ENCODE results near the gene LRRC14B.
"Not testable (repeated sequence)": the region's sequence is repeated elsewhere in the genome, so short reads cannot be mapped to it uniquely, and the experiment has no call there.

Gene LRRC14B

DNA sequence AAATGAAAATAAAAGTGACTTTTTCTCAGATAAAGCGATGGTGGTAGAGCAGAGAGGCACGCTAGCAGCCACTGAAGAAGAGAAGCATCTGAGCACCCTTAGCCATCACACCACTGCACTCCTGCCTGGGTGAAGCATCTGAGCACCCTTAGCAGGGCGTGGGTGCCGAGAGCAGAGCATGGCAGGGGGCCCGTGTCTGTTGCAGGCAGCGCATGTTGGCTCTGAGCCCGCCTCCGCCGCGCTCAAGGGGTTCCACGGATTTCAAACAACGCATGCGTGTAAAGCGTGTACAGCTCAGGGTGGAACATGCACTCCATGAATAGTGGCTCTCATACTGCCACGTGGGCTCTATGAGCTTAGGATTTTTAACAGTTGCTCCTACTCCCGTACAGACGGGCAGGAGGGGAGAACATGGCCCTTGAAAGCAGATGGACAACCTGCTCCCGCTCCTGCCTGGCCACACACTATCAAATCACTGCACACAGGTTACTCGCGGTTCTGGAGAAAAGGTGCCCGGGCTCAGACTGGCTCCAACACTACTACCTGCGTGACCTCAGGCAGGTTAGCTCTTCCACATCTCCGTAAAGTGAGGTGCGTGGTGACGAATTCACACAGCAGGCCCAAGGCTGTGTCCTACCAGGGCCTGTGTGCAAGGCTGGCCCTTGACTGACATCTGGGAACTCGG is 12.1 kb downstream of the LRRC14B start:
- no peak overlapping the region for H3K27ac ChIP-seq
- DNase-seq (ENCODE audit: low read depth, low spot score): no peak

DNA sequence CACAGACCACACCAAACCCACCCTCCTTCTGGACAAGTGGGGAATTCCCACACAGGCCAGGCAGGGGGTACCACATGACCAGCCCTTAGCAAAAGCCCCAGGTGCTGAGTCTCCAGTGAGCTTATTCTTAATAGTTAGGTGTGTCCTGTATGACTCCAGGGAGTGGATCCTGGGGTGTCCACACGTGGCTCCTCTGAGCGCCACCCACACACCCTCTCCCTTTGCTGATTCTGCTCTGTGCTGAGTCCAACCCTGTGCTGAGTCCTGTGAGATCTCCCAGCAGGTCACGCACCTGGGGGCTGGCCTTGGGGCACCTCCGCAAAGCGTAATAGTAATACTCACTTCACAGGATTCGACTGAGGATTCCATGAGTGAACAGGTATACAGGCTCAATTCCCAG is 12.7 kb downstream of the LRRC14B start:
- no peak overlapping the region for H3K27ac ChIP-seq
- DNase-seq (ENCODE audit: low read depth, low spot score): no peak

DNA sequence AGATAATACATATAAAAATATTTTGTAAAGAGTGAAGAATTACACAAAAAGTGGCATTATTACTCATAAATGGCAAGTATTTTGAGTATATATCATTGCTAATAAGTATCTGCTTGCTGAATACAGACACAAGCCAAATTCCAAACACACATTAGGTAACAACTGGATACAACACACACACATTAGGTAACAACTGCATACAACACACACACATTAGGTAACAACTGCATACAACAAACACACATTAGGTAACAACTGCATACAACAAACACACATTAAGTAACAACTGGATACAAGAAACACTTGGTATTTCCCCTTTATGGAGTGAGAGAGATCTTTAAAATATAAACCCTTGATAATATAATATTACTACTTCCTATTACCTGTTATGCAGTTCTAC is 13.2 kb downstream of the LRRC14B start:
- H3K27ac ChIP-seq: no peak overlapping the region
- DNase-seq (ENCODE audit: low read depth, low spot score): no peak

DNA sequence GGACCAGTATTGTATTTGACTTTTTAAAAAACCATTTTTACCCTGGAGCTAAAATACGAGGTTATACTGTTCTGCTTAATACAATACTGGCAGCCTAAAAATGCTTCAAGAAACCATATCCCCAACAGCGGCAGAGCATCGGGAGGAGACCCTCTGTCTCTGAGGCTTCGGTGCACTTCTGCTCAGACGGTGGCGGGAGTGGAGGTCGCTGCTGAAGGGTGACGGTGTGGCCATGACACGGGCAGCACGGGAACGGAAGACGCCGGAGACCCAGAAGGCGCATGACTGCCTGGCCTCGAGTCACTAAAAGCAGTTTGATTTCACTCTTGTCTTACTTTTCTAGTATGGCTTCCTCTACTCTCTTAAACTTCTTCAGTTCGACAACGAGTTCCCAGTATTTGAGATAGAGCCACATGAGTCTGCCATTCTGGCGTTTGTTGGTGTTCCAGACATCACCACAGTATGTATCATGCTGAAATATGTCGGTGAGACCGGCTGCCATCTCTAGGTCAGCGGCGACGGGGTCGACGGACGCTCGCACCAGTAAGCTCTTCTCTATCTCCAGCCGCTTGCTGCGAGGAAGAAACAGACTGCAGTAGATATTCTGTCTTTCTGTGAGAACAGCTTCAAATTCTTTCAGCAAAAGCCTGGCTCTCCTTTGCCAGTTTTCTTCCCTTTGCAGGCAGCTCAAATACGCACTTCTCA is 13.8 kb downstream of the LRRC14B start:
- DNase-seq (ENCODE audit: low read depth, low spot score): no peak
- no peak overlapping the region for H3K27ac ChIP-seq

DNA sequence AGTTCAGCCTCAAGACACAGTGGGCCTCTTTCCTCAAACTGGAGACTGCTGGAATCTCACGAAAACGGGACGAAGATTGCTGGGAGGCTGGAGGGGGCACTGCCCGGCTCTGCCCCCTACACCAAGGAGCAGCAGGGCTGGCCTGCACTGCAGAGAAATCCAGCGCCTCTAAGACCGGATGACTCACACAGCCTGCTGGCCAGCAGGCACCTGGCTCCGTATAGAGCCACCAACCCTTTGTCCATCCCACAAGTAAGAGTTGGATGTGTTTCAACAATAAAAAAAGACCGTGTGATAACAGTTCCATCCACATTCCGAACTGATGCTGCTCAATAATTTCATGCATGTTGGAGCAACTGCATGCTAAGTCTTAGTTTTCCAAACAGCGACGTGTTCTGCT is 15.1 kb downstream of the LRRC14B start:
- no peak for DNase-seq (ENCODE audit: low read depth, low spot score)
- no peak overlapping the region for H3K27ac ChIP-seq

DNA sequence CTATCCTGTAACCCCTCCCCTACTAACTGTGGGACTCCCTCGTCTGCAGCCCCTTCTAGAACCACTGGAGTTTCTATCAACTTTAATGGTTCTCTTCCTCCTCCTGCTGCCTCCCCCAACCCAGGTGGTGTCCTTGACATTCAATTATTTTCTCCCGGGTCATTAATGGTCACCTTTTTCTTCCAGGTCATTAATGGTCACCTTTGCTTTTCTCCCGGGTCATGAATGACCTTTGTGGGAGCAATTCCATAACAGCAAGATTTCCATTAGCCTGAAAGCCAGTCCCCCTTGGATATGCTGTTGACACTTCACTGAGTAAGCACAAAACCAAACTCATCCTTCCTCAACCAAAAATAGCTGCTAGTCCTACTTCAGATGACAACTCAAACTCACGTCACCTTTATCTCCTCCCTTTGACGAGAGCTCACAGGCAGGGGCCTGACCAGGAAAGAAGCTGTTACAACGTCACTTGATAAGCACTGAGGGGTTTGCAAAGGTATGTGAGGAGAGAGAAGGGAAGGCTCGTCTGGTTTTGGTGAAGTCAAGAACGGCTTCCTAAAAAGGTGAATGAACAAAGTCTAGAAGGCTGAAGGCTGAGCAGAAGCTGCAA is 15.7 kb downstream of the LRRC14B start:
- DNase-seq (ENCODE audit: low read depth, low spot score): no peak
- H3K27ac ChIP-seq: no peak overlapping the region

DNA sequence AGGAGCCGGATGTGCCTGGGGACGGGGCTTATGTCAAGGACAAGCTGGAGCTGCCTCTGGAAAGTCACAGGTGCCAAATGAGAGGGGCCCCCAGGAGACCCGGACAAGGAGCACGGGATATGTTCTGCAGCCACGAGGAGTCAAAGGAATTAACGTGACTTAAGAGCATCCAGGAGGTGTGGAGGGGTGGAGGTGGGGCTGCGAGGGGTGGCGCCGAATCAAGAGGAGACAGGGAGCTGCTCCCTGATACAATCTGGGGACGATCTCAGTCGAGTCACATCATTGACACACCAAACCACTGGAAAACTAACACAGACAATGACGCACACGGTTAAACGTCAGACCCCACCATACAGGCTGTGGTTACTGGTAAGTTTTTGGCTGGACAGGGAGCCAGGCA is 16.3 kb downstream of the LRRC14B start:
- H3K27ac ChIP-seq: no peak overlapping the region
- no peak for DNase-seq (ENCODE audit: low read depth, low spot score)

DNA sequence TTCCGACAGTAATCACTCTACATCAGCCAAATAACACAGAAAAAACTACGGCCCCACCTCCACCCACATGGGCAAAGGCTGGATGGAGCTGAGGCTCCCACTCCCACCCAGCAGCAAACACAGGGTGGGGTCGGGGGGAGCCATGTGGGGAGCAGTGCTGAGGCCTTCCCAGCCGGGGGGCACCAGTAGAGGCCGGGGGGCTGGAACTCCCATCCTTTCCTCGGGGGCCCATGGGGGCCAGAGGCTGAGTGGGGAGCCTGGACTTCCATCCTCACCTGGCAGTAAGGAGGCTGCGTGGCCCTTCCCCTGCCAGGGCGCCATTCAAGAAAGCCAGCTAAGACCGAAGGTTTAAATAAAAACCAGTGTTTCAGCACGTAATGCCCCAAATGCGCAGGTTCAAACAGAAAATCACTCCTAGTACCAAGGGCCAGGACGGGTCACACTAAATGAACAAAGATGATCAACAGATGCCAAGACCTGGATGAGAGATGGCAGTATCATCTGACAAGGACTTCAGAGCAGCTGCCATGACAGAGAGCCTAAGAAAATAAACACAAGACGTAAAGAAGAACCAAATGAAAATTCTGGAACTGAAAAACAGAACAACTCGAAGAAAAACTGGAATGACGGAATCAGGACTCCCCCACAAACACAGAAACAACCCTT is 17.3 kb downstream of the LRRC14B start:
- no peak overlapping the region for H3K27ac ChIP-seq
- DNase-seq (ENCODE audit: low read depth, low spot score): no peak

DNA sequence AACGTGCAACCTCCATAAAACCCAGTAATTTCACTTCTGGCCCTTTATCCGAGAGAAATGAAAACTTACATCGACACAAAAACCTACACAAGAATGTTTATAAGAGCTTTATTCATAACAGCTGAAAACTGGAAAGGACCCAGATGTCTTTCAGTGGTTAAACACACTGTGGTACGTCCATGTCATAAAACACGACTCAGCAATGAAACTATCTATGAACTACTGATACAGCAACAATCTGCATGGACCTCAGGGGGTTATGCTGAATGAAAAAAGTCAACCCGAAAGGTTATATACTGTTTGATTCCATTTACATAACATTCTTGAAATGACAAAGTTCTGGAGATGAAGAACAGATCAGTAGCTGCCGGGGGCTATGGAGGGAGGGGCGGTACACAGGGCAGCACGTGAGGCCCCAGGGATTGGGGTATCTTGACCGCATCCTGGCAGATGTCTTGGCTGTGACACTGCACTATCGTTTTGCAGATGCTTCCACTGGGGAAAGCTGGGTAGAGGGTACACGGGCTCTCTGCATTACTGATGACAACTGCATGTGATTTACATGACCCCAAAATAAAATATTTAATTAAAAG is 22.6 kb downstream of the LRRC14B start:
- H3K27ac ChIP-seq: no peak overlapping the region
- no peak for DNase-seq (ENCODE audit: low read depth, low spot score)

DNA sequence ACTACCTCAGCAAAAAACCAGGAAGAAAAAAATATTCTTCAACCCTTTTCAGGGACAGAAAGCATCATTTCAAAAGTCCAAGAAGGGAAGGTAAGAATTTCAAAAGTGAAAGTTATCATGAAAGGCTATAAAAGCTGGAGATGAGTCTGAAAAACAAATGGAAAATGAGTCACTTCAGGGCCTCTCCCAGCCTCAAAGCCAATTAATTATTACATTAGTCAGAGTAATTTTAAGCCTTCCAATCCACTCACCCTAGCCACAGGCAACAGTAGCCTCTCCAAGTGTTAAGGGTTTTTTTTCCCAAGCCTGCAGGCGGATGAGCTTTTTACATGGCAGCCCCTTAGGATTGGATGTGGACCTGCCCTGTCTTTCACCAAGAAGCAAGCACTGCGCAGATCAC is 24.0 kb downstream of the LRRC14B start:
- H3K27ac ChIP-seq; DNase-seq (ENCODE audit: low read depth, low spot score): not testable (repeated sequence)

DNA sequence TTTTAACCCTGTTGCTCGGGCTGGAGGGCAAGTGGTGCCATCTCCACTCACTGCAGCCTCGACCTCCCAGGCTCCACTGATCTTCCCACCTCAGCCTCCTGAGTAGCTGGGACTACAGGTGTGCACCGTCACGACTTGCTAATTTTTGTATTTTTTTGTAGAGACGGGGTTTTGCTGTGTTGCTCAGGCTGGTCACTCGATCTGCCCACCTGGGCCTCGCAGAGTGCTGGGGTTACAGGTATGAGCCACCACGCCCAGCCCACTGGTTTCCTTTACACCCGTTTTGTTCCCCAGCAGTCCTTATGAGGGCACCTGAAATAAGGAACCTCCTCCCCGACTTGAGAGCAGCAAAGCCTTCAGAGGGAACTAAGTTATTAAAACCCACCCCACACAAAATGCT is 24.8 kb downstream of the LRRC14B start:
- H3K27ac ChIP-seq; DNase-seq (ENCODE audit: low read depth, low spot score): not testable (repeated sequence)

DNA sequence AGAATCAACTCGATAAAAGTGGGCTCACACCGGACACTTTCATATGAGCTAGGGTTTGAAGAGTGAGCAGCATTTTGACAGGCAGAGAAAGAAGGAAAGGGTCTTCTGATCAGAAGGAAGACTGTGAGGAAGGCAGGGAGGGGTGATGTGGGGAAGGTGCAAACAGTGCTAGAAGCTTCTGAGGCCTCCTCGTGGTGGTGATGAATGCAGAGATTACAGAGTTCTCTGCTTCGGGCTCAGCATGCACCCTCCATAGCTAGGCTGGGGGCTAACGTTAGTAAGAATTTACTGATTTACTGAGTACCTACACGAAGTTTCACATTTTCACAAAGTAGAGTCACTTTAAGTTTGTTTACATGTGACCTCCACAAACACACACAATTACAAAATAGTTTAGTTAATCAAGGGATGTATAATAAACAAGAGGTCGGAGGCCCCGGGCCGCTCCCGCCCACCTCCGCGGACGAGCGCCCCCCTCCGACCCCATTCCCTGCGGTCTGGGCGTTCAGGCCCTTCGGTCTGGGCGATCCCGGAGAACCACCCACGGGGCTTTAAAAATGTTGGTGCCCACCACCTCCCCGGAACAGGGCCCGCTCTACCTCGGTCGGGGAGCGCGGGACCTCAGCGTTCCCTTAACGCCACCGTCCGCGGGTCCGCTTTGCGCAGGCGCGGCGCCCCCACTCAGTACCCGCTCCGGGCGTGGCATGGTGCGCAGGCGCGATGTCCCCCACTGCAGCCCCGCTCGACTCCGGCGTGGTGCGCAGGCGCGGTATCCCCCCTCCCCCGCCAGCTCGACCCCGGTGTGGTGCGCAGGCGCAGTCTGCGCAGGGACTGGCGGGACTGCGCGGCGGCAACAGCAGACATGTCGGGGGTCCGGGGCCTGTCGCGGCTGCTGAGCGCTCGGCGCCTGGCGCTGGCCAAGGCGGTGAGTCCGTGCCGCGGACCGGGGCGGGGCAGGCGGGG is 26.5 kb downstream of the LRRC14B start, which contains the start of the genes CCDC127 and SDHA:
Gene CCDC127, minus strand, starts transcription at position 660 of the 963 bp plus-strand sequence. CDS start 1,304 bp downstream, outside the sequence.
Gene SDHA, plus strand, starts transcription at position 827 of the 963 bp plus-strand sequence. Its CDS starts 36 bp downstream, at position 863.
- peak within 1 kb of the TSS; percentile 49 for H3K27ac ChIP-seq
- DNase-seq (ENCODE audit: low read depth, low spot score): peak; percentile 26

DNA sequence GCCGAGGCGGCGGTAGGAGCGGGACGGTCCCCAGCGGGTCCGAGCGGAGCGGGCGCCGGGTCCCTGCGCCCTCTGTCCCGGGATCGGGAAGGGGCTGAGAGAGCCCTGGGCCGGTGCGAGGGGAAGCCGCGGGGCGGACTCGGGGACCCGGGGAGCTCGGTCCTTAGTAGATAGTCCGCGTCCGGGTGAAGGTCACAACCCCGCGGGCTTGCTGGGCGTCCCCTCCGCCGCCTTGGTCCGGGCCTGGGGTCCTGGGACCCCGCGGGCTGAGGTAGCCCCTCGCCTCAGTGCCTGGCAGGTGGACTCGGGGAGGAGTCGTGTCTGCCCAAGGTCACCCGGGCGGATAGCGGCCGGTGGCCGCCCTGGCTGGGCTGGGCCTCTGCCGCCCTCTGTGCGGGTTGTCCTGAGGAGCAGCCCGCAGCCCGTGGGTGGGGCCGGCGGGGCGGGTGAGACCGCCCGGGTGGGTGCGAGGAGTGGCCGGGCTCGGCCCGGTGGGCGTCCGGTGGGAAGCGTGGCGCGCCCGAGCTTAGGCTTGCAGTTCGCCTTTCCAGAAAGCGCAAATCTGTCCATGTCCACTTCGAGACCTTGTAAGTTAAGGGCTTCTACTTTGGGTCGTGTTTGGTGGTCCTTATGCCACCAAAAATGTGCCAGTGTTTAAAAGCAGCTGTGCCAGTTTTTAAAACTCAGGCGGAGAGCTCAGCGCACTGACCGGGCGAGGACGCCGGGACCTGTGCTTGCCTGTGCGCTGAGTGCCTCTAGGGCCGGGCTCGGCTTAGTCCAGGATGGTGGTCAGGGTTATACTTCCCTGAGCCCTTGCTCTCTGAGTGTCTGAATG is 27.4 kb downstream of the LRRC14B start:
- DNase-seq (ENCODE audit: low read depth, low spot score): no peak
- peak overlapping the region; percentile 49 for H3K27ac ChIP-seq

DNA sequence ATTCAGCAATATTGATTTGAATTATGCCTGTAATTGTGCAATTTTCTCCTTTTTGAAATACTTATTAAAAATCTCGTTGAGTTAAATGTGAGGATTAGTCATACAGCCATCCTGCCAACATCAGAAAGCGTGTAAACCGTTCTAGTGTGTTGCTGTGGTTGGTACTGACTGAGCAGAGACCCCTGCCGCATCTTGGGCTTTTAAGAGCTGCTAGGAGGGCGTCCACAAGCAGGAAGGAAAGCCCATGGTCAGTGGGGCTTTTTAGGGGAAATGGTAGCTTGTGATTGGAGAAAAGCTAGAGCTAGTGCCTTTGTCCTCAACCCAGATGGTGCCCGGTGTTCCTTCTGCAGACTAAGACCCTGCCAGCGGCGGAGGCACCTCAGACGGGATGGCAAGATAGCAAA is 28.2 kb downstream of the LRRC14B start:
- H3K27ac ChIP-seq: peak overlapping the region; percentile 49
- DNase-seq (ENCODE audit: low read depth, low spot score): no peak

DNA sequence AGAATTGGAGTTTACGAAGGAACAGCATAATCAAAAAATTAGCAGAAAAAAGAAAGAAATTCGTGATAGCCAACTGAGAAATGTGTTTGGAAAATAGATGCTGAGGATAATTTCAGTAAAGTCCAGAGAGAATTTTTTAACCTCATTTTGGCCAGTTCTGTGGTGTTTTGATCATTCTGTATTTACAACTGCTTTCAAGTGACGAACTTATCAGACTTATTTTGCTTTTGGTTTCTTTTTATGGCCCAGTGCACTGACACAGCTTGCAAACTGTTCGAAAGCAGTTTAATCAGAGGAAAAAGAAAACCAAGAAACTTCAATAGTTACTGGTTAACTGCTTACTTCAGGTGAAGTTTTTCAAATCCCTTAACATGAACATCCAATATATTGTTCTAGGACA is 28.7 kb downstream of the LRRC14B start:
- no peak overlapping the region for H3K27ac ChIP-seq
- DNase-seq (ENCODE audit: low read depth, low spot score): no peak

DNA sequence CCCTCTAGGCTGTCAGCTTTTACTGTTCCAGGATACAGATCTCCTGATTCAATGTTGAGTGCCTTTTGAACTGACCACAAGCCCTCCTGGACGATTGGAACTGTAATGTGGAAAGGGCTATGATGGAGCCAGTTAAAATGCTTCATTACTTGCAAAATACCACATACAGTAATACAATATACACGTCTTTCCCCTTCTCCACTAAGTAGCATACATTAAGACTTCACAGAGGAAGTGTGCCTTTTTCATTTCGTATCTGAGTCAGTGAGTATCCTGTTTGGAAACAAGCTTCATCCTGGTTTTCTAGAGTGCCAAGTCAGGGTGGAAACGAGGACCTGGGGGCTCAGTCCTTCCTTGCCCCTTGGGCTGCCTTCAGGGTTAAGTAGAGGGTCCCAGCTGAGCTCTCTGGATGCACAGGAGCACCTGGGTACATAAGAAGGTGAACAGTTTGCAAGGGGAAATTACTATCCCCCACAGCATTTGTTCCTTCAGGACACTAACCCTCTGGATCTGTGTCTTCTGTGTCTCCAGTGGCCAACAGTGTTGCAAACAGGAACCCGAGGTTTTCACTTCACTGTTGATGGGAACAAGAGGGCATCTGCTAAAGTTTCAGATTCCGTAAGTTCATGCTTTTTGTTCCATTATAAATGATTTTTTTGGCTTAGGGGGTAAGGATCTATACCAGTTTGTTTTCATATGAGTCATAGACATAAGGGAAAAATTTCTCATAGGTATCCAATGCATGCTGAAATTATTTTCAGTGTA is 31.8 kb downstream of the LRRC14B start:
- not testable (repeated sequence) for H3K27ac ChIP-seq; DNase-seq (ENCODE audit: low read depth, low spot score)

DNA sequence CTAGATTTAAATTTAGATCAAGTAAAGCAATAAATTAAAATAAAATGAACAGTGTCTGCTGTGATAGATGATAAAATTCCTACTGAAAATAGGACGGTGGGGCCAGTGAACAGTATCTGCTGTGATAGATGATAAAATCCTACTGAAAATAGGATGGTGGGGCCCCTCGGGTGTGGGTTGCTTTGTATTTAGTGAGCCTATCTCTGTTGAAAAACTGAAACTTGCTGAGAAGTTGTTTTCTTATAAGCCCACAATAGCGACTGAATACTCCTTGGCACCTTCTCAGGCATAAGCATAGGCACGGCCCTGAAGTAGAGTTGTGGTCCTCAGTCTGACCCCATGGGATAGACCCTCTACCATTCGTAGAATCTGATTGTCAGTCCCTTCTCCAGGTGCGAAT is 32.5 kb downstream of the LRRC14B start:
- no peak overlapping the region for H3K27ac ChIP-seq
- no peak for DNase-seq (ENCODE audit: low read depth, low spot score)

DNA sequence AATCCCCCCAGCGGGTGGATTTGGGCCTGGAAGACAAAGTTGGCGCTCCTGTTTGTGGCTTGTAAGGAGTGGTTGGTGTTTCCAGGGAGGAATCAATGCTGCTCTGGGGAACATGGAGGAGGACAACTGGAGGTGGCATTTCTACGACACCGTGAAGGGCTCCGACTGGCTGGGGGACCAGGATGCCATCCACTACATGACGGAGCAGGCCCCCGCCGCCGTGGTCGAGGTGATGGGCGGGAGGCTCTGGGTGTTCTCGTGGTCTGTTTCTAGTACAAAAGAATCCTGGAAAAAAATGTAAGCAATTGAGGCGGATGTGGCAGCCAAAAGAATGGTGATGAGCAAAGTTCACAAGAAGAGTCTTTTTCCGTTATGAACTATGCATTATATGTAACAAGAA is 34.0 kb downstream of the LRRC14B start:
- no peak overlapping the region for H3K27ac ChIP-seq
- DNase-seq (ENCODE audit: low read depth, low spot score): no peak

Measured in epithelial cell of prostate (primary cell).